SH-SY5Y (cell line): Measurements from ENCODE around the gene ADSS2.

Experiments used
- GATA2 ChIP-seq: IDR thresholded peaks from 2 replicates; pipeline ENCODE4 v1.6.1; 2011; ENCODE audit warnings: mild to moderate bottlenecking, low read depth, low read length
- GATA3 ChIP-seq: IDR thresholded peaks from 2 replicates; pipeline ENCODE4 v1.6.1; 2011; ENCODE audit warnings: low read depth, mild to moderate bottlenecking, low read length, moderate library complexity

DNA sequence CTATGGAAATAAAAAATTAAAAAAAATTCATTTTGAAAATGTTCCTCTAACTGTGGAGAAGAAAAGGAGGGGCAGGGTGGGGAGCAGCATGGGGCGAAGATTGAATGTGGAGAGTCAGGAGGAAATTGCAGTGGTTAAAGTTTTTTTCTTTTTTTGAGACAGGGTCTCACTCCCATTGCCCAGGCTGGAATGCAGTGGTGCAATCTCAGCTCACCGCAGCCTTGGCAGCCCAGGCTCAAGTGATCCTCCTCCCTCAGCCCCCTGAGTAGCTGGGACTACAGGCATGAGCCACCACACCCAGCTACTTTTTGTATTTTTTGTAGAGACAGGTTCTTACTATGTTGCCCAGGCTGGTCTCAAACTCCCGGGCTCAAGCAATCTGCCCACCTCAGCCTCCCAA lies 67.6 kb downstream of the ADSS2 start:
- TF ChIP-seq GATA3 (no peak), GATA2 (no peak)
